HCT116 (cell line): ENCODE data around the gene ZC3H12C. TPM values are rescaled to one million over a fixed set of nuclear protein-coding genes. Genes with fewer than 3 reads are reported as not detected.

Experiments
- ATAC-seq: fragments of 200-7000 bp; cut with Tn5 transposase; 2 replicates; pipeline ENCODE4 v1.9.1; 2020; ENCODE audit warnings: mild to moderate bottlenecking, moderate library complexity
- BruUV-seq: library from RNA; stranded (reverse); fragments of 400-500 nt; replicated peaks from 2 replicates; lab custom pipeline; 2021; lab: Mats Ljungman, UMichigan
- CTCF ChIA-PET: fragments of 300-600 bp; sonication (Branson Sonifier 250); formaldehyde crosslinking; loops from one replicate; lab custom pipeline; 2021; ENCODE audit warnings: antibody characterized with exemption; lab: Charles Lee
- POLR2A ChIA-PET: fragments of 300-600, 350-600 bp; sonication (Branson Sonifier 250); formaldehyde crosslinking; loops from one replicate; lab custom pipeline; 2021; ENCODE audit warnings: antibody characterized with exemption; lab: Charles Lee
- RAD21 ChIA-PET, 2 experiments: fragments of 300-600 bp; sonication (Branson Sonifier 250); formaldehyde crosslinking; loops; one replicate each; lab custom pipeline; 2023; ENCODE audit warnings: low total read pairs in 2 of 2; ENCODE audit not compliant: uncharacterized antibody in 2 of 2, unreplicated experiment in 2 of 2, low non-redundant PET in 1 of 2; lab: Charles Lee
- DNase-seq: peaks from one replicate; pipeline ENCODE4 v3.0.0-alpha.2; 2010; ENCODE audit warnings: low read depth, low spot score
- H2AFZ ChIP-seq: fragments of 200-600 bp; shearing (Covaris generic), sonication (generic); 2 replicates; pipeline ENCODE4 v1.6.1; 2017; ENCODE audit warnings: low read depth, mixed run types, mixed read lengths, antibody characterized with exemption, low read length; ENCODE audit not compliant: poor library complexity, severe bottlenecking
- H3K27ac ChIP-seq: 2 replicates; pipeline ENCODE4 v1.5.1; 2012; ENCODE audit warnings: low read depth, low read length
- H3K27me3 ChIP-seq: fragments of 200-600 bp; sonication (generic); 2 replicates; pipeline ENCODE4 v1.6.1; 2016; ENCODE audit warnings: mixed run types, low read length, mixed read lengths; ENCODE audit not compliant: insufficient read depth
- H3K36me3 ChIP-seq, 2 experiments: fragments of 200-500 bp in 1 of 2; fragments of 200-600 bp in 1 of 2; sonication (Bioruptor generic) in 1 of 2; sonication (generic) in 1 of 2; 2 replicates each; pipeline versions ENCODE4 v1.5.1 to v1.6.1; 2014 to 2016; ENCODE audit warnings: low read length in 2 of 2, inconsistent platforms in 1 of 2, mixed read lengths in 1 of 2, mixed run types in 1 of 2; ENCODE audit not compliant: insufficient read depth in 2 of 2, control insufficient read depth in 1 of 2
- H3K4me1 ChIP-seq, 2 experiments: fragments of 200-600 bp in 1 of 2; sonication (generic) in 1 of 2; 2 replicates each; pipeline versions ENCODE4 v1.5.1 to v1.6.1; 2012 to 2017; ENCODE audit warnings: low read length in 2 of 2, inconsistent platforms in 1 of 2, mild to moderate bottlenecking in 1 of 2, mixed read lengths in 1 of 2, mixed run types in 1 of 2, moderate library complexity in 1 of 2; ENCODE audit not compliant: insufficient read depth in 2 of 2, control insufficient read depth in 1 of 2
- H3K4me2 ChIP-seq: fragments of 200-600 bp; sonication (generic); 2 replicates; pipeline ENCODE4 v1.6.1; 2017; ENCODE audit warnings: mixed run types, low read length, mixed read lengths
- H3K4me3 ChIP-seq, 2 experiments: fragments of 200-600 bp in 1 of 2; sonication (generic) in 1 of 2; replicated peaks in 1 of 2; 2 replicates each; pipeline ENCODE4 v1.5.1; 2011 to 2016; ENCODE audit warnings: low read length in 2 of 2, control low read depth in 1 of 2, low read depth in 1 of 2, mild to moderate bottlenecking in 1 of 2, mixed read lengths in 1 of 2, mixed run types in 1 of 2
- H3K79me2 ChIP-seq: fragments of 200-600 bp; sonication (generic); 2 replicates; pipeline ENCODE4 v1.6.1; 2017; ENCODE audit warnings: mild to moderate bottlenecking, mixed run types, low read length, moderate library complexity, mixed read lengths; ENCODE audit not compliant: insufficient read depth
- H3K9ac ChIP-seq: fragments of 200-600 bp; sonication (generic); 2 replicates; pipeline ENCODE4 v1.6.1; 2016; ENCODE audit warnings: low read length, mixed read lengths
- H3K9me2 ChIP-seq: fragments of 200-600 bp; sonication (generic), shearing (Covaris generic); 2 replicates; pipeline ENCODE4 v1.6.1; 2017; ENCODE audit warnings: mixed run types, mild to moderate bottlenecking, moderate library complexity; ENCODE audit not compliant: insufficient read depth
- H3K9me3 ChIP-seq, 2 experiments: fragments of 200-500 bp in 1 of 2; fragments of 200-600 bp in 1 of 2; sonication (Bioruptor generic) in 1 of 2; sonication (generic) in 1 of 2; 2 replicates each; pipeline ENCODE4 v1.6.1; 2014 to 2017; ENCODE audit warnings: low read length in 2 of 2, mixed read lengths in 2 of 2, inconsistent platforms in 1 of 2, low read depth in 1 of 2, mild to moderate bottlenecking in 1 of 2, mixed run types in 1 of 2, moderate library complexity in 1 of 2; ENCODE audit not compliant: control insufficient read depth in 1 of 2, insufficient read depth in 1 of 2
- H4K20me1 ChIP-seq: fragments of 200-600 bp; sonication (generic), shearing (Covaris generic); 2 replicates; pipeline ENCODE4 v1.6.1; 2017; ENCODE audit warnings: mixed run types, mild to moderate bottlenecking, moderate library complexity; ENCODE audit not compliant: insufficient read depth
- CBX3 ChIP-seq: IDR thresholded peaks from 2 replicates; pipeline ENCODE4 v1.6.1; 2012; ENCODE audit warnings: low read depth
- CEBPB ChIP-seq: IDR thresholded peaks from 2 replicates; pipeline ENCODE4 v1.6.1; 2012; ENCODE audit warnings: low read depth
- EGR1 ChIP-seq: IDR thresholded peaks from 2 replicates; pipeline ENCODE4 v1.6.1; 2012; ENCODE audit warnings: low read depth
- EZH2phosphoT487 ChIP-seq: fragments of 200-600 bp; IDR thresholded peaks from 2 replicates; pipeline ENCODE4 v1.6.1; 2018; ENCODE audit warnings: antibody characterized with exemption, borderline replicate concordance
- JUND ChIP-seq: IDR thresholded peaks from 2 replicates; pipeline ENCODE4 v1.6.1; 2012
- POLR2AphosphoS5 ChIP-seq: IDR thresholded peaks from 2 replicates; pipeline ENCODE4 v1.6.1; 2011; ENCODE audit warnings: mild to moderate bottlenecking, low read depth, low read length, moderate library complexity
- SIN3A ChIP-seq: IDR thresholded peaks from 2 replicates; pipeline ENCODE4 v1.6.1; 2012; ENCODE audit warnings: low read depth
- SP1 ChIP-seq: IDR thresholded peaks from 2 replicates; pipeline ENCODE4 v1.6.1; 2012; ENCODE audit warnings: low read depth
- SRF ChIP-seq: IDR thresholded peaks from 2 replicates; pipeline ENCODE4 v1.6.1; 2012; ENCODE audit warnings: low read depth
- YY1 ChIP-seq: IDR thresholded peaks from 2 replicates; pipeline ENCODE4 v1.6.1; 2011; ENCODE audit warnings: low read length, low read depth, moderate library complexity, mild to moderate bottlenecking; ENCODE audit not compliant: insufficient replicate concordance; ENCODE audit errors: extremely low read depth
- intact Hi-C: fragments of 100-400 bp; cut with micrococcal nuclease; formaldehyde crosslinking; loops from 2 replicates; pipeline ENCODE4 v1.10.0; 2022
- total RNA-seq: library from RNA; stranded (reverse); gene quantifications from one replicate; pipeline ENCODE4 v1.2.1, GENCODE V29; 2021; ENCODE audit not compliant: unreplicated experiment

The ZC3H12C gene
- total RNA-seq, 1 experiment from 2014 or later, result 10.2 TPM

GRCh38 chr11:110113505-110113904, 20.3 kb downstream of the ZC3H12C start:
- Histone ChIP-seq H3K9me2 (no peaks in the 10 kb centered on the region), H3K9ac (no peak overlapping the region), H2AFZ (no peak overlapping the region), H3K27me3 (no peaks in the 10 kb centered on the region), H3K27ac (no peak overlapping the region)
- ChIA-PET POLR2A (no interaction called here), RAD21 (no interaction called here)
- no TSS peak for BruUV-seq
- TF ChIP-seq EZH2phosphoT487 (no peak), SIN3A (no peak), CBX3 (no peak), POLR2AphosphoS5 (no peak), JUND (no peak), SP1 (no peak), EGR1 (no peak)
- TF ChIP-seq, all 23 proteins: peak for 0
- no peak for ATAC-seq
- Histone ChIP-seq H3K79me2 (peaks cover 67% of the 10 kb centered on the region), H3K36me3 (no peaks in the 10 kb centered on the region), H3K4me3 (no peak overlapping the region), H4K20me1 (no peaks in the 10 kb centered on the region), H3K9me3 (no peaks in the 10 kb centered on the region), H3K4me2 (no peak overlapping the region), H3K4me1 (no peaks in the 10 kb centered on the region)
- intact Hi-C loops, result no loop called here
- no peak for DNase-seq
- CTCF ChIA-PET, result interaction anchor here (0.6 kb wide), 1 partner anchor 21 kb away, joined by 3 read pairs; no protein-coding TSS in a partner anchor

- POLR2A ChIA-PET, result no interaction called here
- Histone ChIP-seq H3K27me3 (no peaks in the 10 kb centered on the region), H3K9me3 (no peaks in the 10 kb centered on the region), H3K27ac (no peak overlapping the region), H3K36me3 (no peaks in the 10 kb centered on the region), H3K4me3 (no peak overlapping the region), H4K20me1 (no peaks in the 10 kb centered on the region), H3K79me2 (peaks cover 62% of the 10 kb centered on the region), H2AFZ (no peak overlapping the region), H3K4me2 (no peak overlapping the region), H3K9ac (no peak overlapping the region), H3K9me2 (no peaks in the 10 kb centered on the region), H3K4me1 (no peaks in the 10 kb centered on the region)
- RAD21 ChIA-PET, result no interaction called here
- DNase-seq (no peak), ATAC-seq (no peak)
- TF ChIP-seq SRF (no peak), CEBPB (no peak), YY1 (no peak)
- intact Hi-C loops, result no loop called here
- CTCF ChIA-PET, result interaction anchor here (0.6 kb wide), 1 partner anchor 21 kb away, joined by 3 read pairs; no protein-coding TSS in a partner anchor
- BruUV-seq, result no TSS peak
These were observed 20.8 kb downstream of the ZC3H12C start for GRCh38 chr11:110113973-110114372.
